Measurements from ENCODE around the gene CFAP73.

Gene CFAP73

GRCh38 chr12:113105606-113106271 is 43.8 kb upstream of the CFAP73 start:
- TF ChIP-seq CTCF (IDR thresholded peaks at IDR 0.05; ENCODE audit: low read depth, low read length, missing control alignments) = no peak
- no peak for DNase-seq (ENCODE audit: low read depth)
- H3K4me3 ChIP-seq (ENCODE audit: low read depth, low read length) = no peak overlapping the region

- no peak for TF ChIP-seq CTCF (IDR thresholded peaks at IDR 0.05; ENCODE audit: low read depth, low read length, missing control alignments)
- no peak overlapping the region for H3K4me3 ChIP-seq (ENCODE audit: low read depth, low read length)
- no peak for DNase-seq (ENCODE audit: low read depth)
These were observed 43.2 kb upstream of the CFAP73 start for GRCh38 chr12:113106361-113106760.

GRCh38 chr12:113108308-113108707 is 41.2 kb upstream of the CFAP73 start:
- no peak for DNase-seq (ENCODE audit: low read depth)
- H3K4me3 ChIP-seq (ENCODE audit: low read depth, low read length) = no peak overlapping the region

GRCh38 chr12:113109360-113109759 is 40.2 kb upstream of the CFAP73 start:
- DNase-seq (ENCODE audit: low read depth) = no peak
- TF ChIP-seq CTCF (IDR thresholded peaks at IDR 0.05; ENCODE audit: low read depth, low read length, missing control alignments) = no peak
- no peak overlapping the region for H3K4me3 ChIP-seq (ENCODE audit: low read depth, low read length)

More at GRCh38 chr12:113108308-113108707, 41.2 kb upstream of the CFAP73 start:
- TF ChIP-seq CTCF (IDR thresholded peaks at IDR 0.05; ENCODE audit: low read depth, low read length, missing control alignments) = no peak

GRCh38 chr12:113109872-113110599 is 39.5 kb upstream of the CFAP73 start:
- no peak for TF ChIP-seq CTCF (IDR thresholded peaks at IDR 0.05; ENCODE audit: low read depth, low read length, missing control alignments)
- no peak for DNase-seq (ENCODE audit: low read depth)
- H3K4me3 ChIP-seq (ENCODE audit: low read depth, low read length) = no peak overlapping the region

GRCh38 chr12:113111247-113111646 is 38.3 kb upstream of the CFAP73 start:
- DNase-seq (ENCODE audit: low read depth) = no peak
- no peak for TF ChIP-seq CTCF (IDR thresholded peaks at IDR 0.05; ENCODE audit: low read depth, low read length, missing control alignments)
- H3K4me3 ChIP-seq (ENCODE audit: low read depth, low read length) = no peak overlapping the region
